Measurements from ENCODE around the gene ZNF135.

ZNF135 gene

DNA sequence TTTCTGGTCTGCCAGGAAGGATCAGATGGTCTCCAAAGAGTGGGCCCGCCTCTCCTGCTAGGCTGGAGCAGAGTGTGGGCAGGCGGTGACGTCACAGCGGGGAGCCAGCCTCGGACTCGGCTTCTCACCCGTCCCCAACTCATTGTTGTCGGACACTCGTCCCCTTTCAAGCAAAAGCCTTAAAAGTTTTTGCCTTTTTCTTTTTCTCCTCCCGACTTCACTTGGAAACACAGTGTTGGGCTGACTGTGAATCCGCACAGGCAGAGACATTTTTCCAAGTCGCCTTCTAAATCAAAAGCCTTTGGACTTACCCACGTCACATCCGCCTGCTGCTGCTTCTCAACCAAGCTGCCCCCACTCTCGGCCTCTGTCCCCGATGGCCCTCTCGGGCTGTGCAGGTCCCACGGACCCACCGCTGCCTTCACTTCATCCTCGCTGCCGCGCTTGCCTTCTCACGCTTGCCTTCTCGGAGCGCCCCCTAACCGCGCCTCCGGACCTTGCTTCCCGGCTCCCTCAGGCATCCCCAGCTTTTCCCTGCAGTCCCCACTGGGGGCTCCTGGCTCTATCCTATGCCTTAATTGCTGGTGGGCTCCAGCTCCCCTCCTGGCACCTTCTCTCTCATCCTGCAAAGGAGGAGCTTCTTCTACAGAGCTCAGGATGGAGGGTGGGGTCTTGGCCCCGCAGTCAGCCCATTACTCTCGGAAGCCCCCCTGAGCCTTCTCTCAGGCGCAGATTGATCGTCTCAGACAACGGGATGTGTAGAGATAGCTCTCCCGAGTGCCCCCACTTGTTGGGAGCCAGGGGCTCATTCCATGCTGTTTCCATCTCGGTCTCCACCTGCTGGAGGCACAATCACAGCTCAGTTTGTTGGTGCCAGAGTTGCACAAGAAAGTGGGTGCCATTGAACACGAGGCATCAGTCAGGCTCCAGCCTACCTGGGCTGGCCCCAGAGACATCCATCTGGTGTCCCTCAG is 3.9 kb upstream of the ZNF135 start:
- H3K79me2 ChIP-seq (ENCODE audit: low read length) = no peaks in the 10 kb centered on the region
- no peak overlapping the region for H2AFZ ChIP-seq (ENCODE audit: low read depth, low read length)
- peaks cover 27% of the 10 kb centered on the region for H3K9me3 ChIP-seq (ENCODE audit: insufficient read depth, low read length)
- no peak overlapping the region for H3K27ac ChIP-seq (ENCODE audit: low read length)
- H3K27me3 ChIP-seq (ENCODE audit: low read depth, low read length) = no peaks in the 10 kb centered on the region
- TF ChIP-seq, protein P1, sequence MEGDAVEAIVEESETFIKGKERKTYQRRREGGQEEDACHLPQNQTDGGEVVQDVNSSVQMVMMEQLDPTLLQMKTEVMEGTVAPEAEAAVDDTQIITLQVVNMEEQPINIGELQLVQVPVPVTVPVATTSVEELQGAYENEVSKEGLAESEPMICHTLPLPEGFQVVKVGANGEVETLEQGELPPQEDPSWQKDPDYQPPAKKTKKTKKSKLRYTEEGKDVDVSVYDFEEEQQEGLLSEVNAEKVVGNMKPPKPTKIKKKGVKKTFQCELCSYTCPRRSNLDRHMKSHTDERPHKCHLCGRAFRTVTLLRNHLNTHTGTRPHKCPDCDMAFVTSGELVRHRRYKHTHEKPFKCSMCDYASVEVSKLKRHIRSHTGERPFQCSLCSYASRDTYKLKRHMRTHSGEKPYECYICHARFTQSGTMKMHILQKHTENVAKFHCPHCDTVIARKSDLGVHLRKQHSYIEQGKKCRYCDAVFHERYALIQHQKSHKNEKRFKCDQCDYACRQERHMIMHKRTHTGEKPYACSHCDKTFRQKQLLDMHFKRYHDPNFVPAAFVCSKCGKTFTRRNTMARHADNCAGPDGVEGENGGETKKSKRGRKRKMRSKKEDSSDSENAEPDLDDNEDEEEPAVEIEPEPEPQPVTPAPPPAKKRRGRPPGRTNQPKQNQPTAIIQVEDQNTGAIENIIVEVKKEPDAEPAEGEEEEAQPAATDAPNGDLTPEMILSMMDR (IDR thresholded peaks at IDR 0.05; ENCODE audit: low read depth, low read length) = no peak
- no peak for TF ChIP-seq EZH2phosphoT487 (IDR thresholded peaks at IDR 0.05; ENCODE audit: low read depth)
- no peaks in the 10 kb centered on the region for H3K36me3 ChIP-seq (replicated peaks; ENCODE audit: low read depth, low read length)
- H3K9ac ChIP-seq (ENCODE audit: low read length) = no peak overlapping the region
- H4K20me1 ChIP-seq (ENCODE audit: insufficient read depth, low read length) = no peaks in the 10 kb centered on the region
- H3K4me2 ChIP-seq (ENCODE audit: low read length) = no peak overlapping the region
- H3K4me3 ChIP-seq (ENCODE audit: low read length) = no peak overlapping the region
- H3K4me1 ChIP-seq (ENCODE audit: low read length) = no peaks in the 10 kb centered on the region

DNA sequence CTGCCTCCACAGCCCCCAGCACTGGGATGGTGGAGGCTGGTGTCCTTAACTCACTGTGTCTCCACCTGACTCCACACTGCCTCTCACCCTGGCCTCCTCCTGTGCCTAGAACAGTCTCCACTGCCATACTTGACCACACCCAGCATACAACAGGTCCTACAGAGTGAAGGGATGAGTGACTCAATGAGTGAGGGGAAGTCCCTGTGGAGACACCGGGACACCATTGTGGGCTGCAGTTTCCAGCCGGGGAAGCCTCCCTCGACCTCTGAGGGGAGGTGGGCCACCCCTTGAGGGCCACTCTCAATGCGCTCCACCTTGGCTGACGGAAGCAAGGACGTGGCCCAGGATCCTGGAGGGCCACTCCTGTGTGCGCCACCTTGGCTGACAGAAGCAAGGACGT is 2.8 kb upstream of the ZNF135 start:
- H3K4me1 ChIP-seq (ENCODE audit: low read length) = no peaks in the 10 kb centered on the region
- no peaks in the 10 kb centered on the region for H3K79me2 ChIP-seq (ENCODE audit: low read length)
- no peak overlapping the region for H3K27ac ChIP-seq (ENCODE audit: low read length)
- no peak overlapping the region for H3K4me3 ChIP-seq (ENCODE audit: low read length)
- H3K9ac ChIP-seq (ENCODE audit: low read length) = no peak overlapping the region
- no peaks in the 10 kb centered on the region for H3K36me3 ChIP-seq (replicated peaks; ENCODE audit: low read depth, low read length)
- H2AFZ ChIP-seq (ENCODE audit: low read depth, low read length) = no peak overlapping the region
- TF ChIP-seq, protein P1 (IDR thresholded peaks at IDR 0.05; ENCODE audit: low read depth, low read length) = no peak
- no peak for TF ChIP-seq EZH2phosphoT487 (IDR thresholded peaks at IDR 0.05; ENCODE audit: low read depth)
- no peak overlapping the region for H3K4me2 ChIP-seq (ENCODE audit: low read length)
- peaks cover 23% of the 10 kb centered on the region for H3K9me3 ChIP-seq (ENCODE audit: insufficient read depth, low read length)
- no peaks in the 10 kb centered on the region for H4K20me1 ChIP-seq (ENCODE audit: insufficient read depth, low read length)
- no peaks in the 10 kb centered on the region for H3K27me3 ChIP-seq (ENCODE audit: low read depth, low read length)

DNA sequence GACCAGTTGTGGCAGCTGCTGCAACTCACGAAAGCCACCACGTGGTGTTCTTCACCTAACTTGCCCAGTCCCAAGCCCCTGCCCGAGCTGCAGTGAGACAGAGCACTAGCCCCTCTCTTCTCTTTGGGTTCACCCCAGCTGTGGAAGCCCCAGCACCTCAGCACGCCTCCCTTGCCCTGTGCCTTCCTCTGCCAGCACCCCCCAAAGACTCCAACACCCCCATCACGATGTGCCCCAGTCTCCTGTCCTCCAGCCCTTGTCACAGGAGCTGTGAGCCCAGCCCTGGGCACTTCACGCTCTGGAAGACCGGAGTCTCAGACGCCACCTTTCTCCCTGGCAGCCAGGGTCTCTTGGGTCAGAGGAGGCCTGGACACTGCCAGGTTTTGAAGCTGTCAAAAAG is 2.2 kb upstream of the ZNF135 start:
- Histone ChIP-seq H3K79me2 (ENCODE audit: low read length) (no peaks in the 10 kb centered on the region), H3K27ac (ENCODE audit: low read length) (no peak overlapping the region), H3K9ac (ENCODE audit: low read length) (no peak overlapping the region), H3K4me3 (ENCODE audit: low read length) (no peak overlapping the region), H4K20me1 (ENCODE audit: insufficient read depth, low read length) (no peaks in the 10 kb centered on the region), H3K4me2 (ENCODE audit: low read length) (no peak overlapping the region), H3K9me3 (ENCODE audit: insufficient read depth, low read length) (peaks cover 29% of the 10 kb centered on the region), H3K4me1 (ENCODE audit: low read length) (no peaks in the 10 kb centered on the region), H2AFZ (ENCODE audit: low read depth, low read length) (no peak overlapping the region), H3K27me3 (ENCODE audit: low read depth, low read length) (no peaks in the 10 kb centered on the region), H3K36me3 (replicated peaks; ENCODE audit: low read depth, low read length) (no peaks in the 10 kb centered on the region)
- TF ChIP-seq, protein P1 (IDR thresholded peaks at IDR 0.05; ENCODE audit: low read depth, low read length) = no peak
- TF ChIP-seq EZH2phosphoT487 (IDR thresholded peaks at IDR 0.05; ENCODE audit: low read depth) = no peak

DNA sequence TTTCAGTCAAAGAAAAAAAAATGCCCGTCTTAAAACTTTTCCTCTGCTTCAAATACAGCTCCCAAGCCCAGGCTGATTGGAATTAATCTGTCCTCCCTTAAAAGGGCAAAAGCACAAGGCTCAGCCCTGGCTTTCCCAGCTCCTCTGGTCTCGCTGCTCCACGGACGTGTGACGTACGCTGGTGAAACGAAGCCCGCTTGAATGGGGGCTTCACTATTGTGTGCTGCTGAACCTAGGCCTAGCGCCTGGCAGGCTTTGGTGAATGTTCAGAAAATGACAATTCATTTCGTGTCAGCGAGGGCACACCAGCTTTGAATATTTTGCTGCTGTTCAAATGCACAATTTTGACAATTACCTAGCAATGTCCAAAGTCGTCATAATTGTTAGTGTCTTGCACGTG is 615 bp upstream of the ZNF135 start:
- H3K36me3 ChIP-seq (replicated peaks; ENCODE audit: low read depth, low read length) = no peaks in the 10 kb centered on the region
- no peaks in the 10 kb centered on the region for H3K27me3 ChIP-seq (ENCODE audit: low read depth, low read length)
- TF ChIP-seq, protein P1 (IDR thresholded peaks at IDR 0.05; ENCODE audit: low read depth, low read length) = no peak
- H3K4me3 ChIP-seq (ENCODE audit: low read length) = no peak overlapping the region
- H3K4me1 ChIP-seq (ENCODE audit: low read length) = no peaks in the 10 kb centered on the region
- no peak overlapping the region for H2AFZ ChIP-seq (ENCODE audit: low read depth, low read length)
- H3K27ac ChIP-seq (ENCODE audit: low read length) = no peak overlapping the region
- H3K4me2 ChIP-seq (ENCODE audit: low read length) = no peak overlapping the region
- H4K20me1 ChIP-seq (ENCODE audit: insufficient read depth, low read length) = no peaks in the 10 kb centered on the region
- H3K79me2 ChIP-seq (ENCODE audit: low read length) = no peaks in the 10 kb centered on the region
- no peak overlapping the region for H3K9ac ChIP-seq (ENCODE audit: low read length)
- H3K9me3 ChIP-seq (ENCODE audit: insufficient read depth, low read length) = peaks cover 30% of the 10 kb centered on the region
